Fibroblast of skin of right quadriceps (primary cell): ENCODE measurements around the gene SLC45A1.
"Not testable (repeated sequence)": the region's sequence is repeated elsewhere in the genome, so short reads cannot be mapped to it uniquely, and the experiment has no call there.

ENCODE experiments used
- DNase-seq: peaks from one replicate; pipeline ENCODE4 v3.0.0-alpha.2; 2013

Gene SLC45A1

DNA sequence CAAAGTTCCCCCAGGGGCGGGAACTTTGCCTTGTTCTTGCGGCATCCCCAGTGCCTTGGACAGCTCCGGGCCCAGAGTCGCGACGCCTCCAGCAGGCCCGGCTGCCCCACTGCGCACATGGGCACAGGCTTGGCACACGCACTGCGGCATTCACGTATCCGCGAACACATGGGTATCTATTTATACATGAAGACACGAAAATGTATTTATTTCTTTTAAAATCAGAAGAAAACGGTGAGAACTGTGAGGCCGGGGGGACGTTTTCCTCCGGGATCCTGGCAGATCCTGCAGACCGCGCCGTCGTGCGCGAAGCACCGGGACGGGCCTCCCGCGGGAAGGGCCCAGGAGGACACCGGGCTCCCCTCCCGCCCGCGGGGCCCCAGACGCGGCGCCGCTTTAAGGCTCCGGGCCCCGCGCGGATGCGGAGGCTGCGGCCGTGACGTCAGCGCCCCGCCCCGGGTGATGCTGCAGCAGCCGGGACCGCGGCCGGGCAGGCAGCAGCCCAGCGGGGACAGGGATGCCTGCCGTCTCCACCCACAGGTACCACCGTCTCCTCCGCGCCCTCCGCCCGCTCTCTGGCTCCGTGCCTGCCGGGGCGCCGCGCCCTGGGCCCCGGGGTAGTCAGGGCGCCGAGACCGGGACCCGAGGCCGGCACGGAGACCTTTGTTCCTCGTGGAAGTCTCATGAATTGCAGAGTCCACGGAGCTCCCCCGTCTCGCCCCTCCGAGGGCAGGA is at the start of gene SLC45A1:
TSS of gene SLC45A1 (plus strand) at position 468 of the 735 bp plus-strand sequence. CDS start 6,216 bp downstream, outside the sequence.
- peak; percentile 62 for DNase-seq

DNA sequence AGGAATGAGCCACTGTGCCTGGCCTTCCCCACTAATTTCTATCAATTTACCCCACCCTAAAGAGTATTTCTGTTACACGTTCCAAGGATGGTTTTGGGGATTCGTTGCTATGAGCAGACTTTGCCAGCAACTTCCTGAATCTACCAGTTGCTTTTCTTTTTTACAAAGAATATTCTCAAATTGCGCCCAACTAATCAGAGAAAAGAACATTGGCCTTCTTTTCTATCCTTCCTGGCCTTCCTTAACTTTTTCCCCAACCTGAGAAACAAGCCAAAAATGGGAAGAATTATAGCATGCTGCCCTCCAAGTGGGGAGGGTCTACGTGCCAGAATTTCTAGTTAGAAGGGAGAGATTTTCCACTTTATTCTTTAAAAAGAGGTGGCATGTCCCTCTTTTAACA is 44.9 kb upstream of the SLC45A1 start:
- no peak for DNase-seq

DNA sequence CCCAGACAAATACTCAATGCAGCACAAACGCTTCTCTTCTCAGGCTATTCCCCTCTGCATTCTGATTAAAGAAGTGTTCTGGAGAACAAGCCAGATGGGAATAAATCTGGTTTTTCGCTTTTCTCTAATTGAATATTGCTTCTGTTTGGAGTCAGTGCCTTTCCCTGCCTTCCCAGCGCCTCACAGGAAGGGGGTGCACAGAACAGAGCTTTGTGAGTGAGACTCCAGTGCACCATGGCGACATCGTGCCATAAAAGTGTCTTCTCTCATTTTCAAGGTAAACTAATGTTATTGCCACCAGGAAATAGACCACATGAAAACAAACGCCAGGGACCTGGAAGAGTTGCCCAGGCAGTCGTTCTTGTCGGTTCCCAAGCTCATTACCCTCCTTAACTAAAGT is 43.6 kb upstream of the SLC45A1 start:
- no peak for DNase-seq

DNA sequence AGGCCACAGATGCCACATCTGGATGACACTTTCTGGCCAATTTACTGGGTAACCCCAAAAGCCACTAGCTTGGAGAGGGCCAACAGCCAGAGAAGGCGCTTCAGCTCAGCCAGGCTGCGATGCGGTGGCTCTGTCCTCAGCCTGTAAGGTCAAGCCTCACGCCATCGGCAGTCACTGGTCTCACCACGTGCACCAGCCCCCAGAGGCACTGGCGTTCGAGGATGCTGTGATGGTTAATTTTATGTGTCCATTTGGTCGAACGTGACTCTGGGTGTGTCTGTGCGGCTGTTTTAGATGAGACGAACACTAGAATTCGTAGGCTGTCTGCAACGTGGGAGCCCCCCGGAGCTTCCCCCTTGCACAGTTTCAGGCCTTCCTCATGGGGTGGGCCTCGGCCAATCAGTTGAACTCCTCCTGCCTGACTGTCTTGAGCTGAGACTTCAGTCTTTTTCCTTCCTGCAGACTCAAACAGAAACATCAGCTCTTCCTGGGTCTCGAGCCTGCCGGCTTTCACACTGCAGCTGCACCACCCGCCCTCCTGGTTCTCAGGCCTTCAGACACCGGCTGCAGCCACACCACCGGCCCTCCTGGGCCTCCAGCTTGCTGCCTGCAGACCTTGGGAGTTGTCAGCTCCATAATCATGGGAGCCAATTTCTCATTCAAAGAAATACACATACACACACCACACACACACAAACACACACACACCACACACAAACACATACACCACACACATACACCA is 41.6 kb upstream of the SLC45A1 start:
- DNase-seq, result no peak

DNA sequence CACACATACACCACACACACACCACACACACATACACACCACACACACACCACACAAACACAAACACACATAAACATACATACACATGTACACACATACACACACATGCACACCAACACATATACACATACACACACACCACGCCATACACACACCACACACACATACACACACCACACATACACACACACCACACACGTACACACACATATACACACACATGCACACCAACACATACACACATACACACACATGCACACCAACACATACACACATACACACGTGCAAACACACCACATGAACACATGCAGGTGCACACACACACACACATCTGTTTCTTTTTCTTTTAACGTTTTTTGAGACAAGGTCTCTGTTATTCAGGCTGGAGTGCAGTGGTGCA is 41.0 kb upstream of the SLC45A1 start:
- no peak for DNase-seq

DNA sequence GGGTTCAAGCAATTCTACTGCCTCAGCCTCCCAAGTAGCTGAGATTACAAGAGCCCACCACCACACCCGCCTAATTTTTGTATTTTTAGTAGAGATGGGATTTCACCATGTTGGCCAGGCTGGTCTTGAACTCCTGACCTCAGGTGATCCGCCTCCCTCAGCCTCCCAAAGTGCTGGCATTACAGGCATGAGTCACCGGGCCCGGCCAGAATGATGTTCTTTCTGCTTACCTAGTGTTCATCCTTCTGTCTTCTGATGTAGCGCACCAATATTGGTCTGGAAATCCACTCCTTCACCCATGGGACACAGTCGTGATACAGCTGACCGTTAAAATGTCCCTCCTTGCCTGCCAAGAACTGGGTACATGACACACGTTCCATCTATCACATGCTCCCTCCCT is 39.2 kb upstream of the SLC45A1 start:
- not testable (repeated sequence) for DNase-seq

DNA sequence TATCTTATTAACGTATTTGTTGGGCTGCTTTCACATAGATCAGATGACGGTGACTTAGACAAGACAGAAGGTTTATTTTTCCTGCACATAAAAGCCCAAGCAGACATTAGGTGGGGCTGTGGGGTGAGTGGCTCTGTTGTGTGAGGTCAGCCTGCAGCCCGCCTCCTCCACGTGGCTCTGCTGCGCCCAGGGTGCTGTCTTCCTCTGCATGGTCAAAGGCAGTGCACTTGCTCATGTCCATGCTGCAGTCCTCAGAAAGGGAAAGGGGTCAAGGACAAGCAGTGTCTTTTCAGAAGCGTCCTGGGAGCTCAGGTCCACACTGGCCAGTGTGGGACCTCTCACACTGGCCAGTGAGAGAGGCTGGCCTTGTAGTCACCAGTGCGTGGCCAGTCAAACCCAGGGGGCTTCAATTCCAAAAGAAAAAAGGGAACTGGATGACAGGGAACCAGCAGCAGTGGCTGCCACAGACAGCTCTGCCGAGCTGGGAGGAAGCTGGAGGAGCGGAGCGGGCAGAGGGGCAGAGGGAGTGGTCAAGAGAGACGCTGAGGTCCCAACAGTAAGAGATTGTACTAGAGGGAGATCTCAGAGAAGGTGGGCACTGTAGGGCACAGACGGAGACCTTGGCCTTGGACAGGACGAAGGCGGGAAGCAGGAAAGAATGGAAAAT is 35.9 kb upstream of the SLC45A1 start:
- no peak for DNase-seq

DNA sequence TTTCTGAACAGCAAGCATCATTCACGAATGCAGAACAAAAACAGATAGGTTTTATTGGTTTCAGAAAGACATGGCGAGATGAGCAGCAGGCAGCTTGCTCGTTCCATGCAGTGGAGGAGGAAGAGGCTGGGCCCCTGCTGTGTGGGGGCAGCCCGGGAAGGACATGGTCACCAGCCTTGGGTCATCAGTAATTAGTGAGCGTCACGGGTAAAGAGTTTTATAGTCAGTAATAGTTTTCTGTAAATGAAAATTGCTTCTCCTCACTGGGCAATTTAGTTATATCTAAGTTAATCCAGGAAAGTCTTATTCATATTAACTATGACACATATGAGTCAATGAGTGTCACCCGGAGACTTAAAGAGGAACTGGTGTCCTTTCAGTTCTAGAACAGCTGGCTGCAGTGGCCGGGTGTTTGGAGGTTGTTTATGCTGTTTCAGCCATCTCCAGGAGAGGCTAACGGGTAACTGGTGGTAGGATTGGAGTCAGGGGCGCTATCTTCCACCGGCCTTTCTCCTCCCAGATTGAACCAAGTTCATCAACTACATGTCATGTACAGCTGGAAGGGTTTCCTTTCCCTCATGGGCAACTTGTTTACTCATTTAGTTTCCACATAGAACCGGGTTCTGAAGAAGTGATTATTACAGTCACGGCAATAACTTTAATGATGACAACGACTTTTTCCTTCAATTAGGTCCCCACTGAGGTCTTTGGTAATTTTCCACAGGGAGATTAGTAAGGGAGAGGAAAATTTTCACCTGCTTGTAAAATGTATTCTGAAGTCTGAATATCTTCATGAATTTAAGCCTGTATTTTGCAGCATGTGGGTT is 34.6 kb upstream of the SLC45A1 start:
- DNase-seq, result no peak

DNA sequence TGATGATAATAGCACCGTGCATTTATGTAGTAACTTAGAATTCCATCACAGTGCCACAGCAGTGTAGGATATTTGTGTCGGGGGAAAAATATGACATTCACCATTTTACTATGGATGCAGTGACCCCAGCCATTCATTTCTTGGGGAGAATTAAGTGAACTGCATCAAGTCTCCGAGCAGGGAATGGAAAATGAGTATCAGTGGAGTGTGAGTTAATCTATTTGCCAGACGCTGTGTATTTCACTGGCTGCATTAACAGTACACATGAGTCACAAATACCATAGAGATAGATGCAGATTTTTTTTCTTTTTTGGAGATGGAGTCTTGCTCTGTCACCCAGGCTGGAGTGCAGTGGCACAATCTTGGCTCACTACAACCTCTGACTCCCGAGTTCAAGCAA is 33.8 kb upstream of the SLC45A1 start:
- DNase-seq, result peak; percentile 55

DNA sequence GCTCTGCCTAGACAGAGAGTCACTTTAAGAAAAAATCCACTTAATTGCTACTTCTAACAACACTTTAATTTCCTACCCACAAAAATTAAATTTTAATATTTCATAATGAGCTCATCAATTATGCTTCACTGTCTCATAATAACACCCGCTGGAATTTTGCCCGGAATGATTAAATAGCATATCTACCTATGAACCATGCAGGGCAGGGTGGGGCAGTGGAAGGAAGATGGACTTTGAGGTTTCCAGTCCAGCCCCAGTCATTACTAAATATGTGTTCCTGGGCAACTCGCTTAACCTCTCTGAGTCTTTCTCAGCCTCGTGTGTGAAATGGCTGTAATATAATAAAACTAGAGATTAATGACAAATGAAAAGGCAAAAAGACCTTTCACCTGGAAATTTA is 32.8 kb upstream of the SLC45A1 start:
- no peak for DNase-seq

DNA sequence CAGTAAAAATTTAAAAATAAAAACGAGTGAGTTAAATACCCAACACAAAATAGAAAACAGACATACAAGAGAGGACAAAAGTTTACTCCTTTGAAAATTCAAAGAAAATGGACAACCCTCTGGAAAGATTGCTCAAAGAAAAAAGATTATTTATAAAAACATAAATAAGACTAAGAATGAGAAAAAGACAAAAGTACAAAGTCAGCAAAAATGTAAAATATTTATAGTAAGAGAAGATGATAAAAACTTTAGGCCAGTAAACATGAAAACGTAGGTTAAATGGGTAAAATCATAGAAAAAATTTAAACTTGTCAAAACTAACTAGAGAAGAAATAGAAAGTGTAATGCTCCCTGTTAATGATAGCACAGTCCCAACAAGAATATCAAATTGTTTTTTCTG is 31.9 kb upstream of the SLC45A1 start:
- no peak for DNase-seq

DNA sequence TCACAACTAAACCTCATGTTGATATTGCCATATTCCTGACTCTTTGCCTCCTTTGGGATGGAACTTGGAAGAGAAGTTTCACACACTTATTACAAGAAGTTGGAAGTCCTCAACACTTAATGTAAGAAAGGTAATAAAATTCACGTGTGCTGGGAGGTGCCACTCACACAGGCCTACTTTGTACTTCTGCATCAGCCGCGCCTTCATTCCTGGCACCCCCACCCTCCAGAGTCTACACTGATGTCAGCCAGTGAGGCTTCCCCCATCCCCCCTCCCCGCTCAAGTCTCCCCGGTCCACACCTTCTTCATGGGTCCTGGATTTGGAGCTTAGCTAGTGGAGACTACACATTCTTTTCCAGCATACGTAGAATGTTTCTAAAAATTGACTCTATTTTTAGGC is 24.8 kb upstream of the SLC45A1 start:
- DNase-seq, result peak; percentile 47

DNA sequence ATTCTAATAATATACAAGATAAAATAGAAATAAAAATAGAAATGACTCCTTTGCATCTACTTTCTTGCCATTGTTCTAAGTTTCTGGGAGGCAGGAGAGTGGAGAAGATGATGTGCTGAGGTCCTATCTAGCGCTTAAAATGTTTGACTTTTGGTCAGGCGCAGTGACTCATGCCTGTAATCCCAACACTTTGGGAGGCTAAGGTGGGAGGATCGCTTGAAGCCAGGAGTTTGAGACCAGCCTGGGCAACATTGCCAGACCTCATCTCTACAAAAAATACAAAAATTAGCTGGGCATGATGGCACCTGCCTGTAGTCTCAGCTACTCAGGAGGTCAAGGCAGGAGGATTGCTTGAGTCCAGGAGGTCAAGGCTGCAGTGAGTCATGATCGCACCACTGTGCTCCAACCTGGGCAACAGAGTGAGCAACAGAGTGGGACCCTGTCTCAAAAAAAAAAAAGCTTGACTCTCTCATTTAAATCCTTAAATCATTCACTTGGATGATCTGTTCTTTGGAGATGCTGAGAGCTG is 24.2 kb upstream of the SLC45A1 start:
- DNase-seq, result no peak

DNA sequence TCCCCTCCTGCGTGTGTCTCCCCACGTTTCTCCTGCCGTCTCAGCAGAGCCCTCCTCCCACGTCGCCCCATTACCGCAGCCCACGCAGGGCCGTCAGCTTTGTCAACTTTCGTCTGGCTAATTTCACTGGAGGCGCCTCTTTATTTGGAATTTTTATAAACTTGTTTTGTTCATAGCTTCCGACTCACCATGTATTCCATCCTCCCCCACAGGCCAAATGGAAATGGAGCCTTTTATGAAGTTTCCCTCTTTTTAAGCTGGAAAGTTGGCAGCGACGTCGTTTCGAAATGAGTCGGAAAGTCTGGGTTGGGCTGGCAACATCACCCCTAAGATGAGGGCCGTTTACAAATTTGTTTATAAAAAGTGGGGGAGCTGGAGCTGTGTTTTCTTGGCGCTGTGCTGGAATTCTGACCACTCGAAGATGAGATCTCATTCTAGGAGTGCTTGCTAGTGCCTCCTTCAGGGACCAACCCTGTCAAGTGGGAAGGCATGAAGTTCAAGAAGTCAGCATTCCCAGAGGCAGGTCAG is 23.7 kb upstream of the SLC45A1 start:
- DNase-seq, result no peak

DNA sequence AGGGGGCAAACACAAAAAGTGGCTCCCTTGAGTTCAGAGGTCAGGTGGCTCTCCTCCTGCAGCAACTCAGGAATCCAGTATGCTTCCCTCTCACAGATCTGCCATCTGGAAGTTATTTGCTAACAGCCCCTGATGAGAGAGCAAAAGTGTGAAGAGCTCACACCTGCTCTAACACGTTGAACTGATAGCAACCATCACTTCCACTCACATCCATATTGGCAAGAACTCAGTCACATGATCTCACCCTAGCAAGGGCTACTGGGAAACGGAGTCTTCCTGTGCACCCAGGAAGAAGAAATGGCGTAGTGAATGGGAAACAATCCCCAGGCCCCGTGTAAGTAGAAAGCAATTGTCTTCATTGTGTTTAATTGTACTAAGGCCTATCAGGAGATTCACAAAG is 20.7 kb upstream of the SLC45A1 start:
- no peak for DNase-seq

DNA sequence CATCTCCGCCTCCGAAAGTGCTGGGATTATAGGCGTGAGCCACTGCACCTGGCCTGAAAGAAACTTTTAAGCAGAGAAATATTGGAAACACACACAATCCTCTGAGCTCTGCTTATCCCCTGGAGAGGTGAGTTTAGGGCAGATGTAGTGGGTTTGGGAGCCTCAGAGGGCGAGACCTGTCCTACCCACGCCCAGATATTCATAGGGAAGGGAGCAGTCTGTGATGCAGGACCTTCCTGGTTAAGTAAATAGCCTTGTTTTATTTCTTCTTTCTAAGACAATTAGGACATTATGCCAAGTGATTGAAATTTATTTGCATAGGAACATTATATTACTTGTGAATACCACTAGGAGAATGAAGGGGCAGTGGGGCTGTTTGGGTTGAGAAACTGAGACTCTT is 18.0 kb upstream of the SLC45A1 start:
- no peak for DNase-seq

DNA sequence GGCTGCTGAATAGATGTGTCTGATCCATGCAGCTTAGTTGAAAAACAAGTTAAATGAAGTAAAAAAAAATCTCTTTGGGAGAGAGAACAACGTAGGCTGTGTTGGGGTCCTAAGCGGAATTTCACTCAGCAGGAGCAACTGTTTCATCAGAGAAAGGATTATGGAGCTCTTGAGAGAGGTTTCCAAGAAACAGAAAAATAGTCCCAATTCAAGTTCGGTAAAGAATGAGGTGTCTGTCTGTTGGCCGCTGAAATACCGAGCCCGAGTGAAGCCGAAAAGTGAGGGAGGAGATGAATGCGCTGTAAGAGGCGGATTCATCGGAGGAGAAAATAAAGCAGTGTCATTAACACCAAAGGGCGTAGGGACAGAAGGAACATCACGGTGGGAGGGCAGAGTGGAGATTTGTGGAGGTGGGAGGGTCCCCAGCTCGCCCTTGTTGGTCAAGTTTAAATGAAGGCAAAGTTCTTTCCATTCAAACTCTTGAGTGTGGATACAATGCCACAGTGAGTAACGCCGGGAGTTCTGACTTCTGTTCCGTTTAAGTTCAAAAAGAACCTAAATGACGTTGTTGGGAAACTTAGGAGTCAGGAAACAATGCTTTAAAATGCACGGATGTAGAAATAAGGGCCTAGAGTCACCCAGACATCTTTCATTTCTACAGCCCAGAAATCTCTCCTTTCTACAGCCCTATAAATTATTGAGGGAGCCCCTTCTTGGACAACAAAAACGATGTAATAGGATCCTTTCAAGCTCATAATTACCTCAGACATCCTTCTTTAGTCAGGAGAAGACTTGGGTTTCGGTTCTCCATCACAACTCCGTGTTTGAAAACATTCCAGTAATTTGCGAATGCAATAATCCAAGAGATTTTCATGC is 15.6 kb upstream of the SLC45A1 start:
- DNase-seq, result peak; percentile 13

DNA sequence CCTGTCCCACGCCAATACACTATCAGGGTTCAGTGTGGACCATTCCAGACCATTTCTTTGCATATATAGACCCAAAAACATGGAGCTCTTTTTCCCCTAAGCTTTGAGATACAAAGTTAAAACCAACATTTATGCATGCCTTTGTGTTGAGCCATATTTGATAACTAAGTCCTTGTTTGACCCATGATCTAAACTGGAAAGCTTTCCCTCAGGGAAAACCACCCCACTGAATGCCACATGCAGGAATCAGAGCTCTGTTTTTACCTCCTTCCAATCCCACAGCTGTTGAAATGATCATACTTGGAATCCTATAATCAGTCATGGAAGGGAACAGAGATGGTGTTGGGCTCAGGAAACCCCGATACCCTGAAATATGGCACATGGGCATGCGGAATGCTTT is 14.8 kb upstream of the SLC45A1 start:
- peak; percentile 57 for DNase-seq

DNA sequence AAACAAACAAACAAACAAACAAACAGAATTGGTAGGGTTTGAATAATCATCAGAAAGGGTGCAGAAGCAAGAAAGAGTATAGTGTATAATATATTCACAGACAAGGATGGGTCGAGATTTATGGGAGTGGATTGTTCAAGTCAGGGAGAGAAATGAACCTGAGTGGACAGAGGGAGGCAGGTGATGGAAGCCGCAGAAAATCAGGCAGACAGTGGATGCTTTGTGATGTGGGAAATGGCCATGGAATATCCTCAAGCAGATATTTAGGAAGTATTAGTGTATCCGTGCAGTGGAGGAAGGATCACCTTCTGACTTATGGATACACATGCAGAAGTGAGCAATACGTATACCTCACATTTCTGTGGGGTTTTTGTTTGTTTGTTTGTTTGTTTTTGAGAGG is 14.0 kb upstream of the SLC45A1 start:
- DNase-seq, result no peak

DNA sequence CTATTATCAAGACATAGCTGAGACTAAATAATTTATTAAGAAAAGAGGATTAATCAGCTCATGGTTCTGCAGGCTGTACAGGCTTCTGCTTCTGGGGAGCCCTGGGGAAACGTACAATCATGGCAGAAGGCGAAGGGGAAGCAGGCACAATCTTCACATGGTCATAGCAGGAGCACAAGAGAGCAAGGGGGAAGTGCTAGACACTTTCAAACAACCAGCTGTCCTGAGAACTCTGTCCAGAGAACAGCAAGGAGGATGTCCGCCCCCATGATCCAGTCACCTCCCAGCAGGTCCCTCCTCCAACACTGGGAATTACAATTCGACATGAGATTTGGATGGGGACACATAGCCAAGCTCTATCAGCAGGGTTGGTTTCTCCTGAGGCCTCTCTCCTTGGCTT is 10.3 kb upstream of the SLC45A1 start:
- DNase-seq, result no peak

DNA sequence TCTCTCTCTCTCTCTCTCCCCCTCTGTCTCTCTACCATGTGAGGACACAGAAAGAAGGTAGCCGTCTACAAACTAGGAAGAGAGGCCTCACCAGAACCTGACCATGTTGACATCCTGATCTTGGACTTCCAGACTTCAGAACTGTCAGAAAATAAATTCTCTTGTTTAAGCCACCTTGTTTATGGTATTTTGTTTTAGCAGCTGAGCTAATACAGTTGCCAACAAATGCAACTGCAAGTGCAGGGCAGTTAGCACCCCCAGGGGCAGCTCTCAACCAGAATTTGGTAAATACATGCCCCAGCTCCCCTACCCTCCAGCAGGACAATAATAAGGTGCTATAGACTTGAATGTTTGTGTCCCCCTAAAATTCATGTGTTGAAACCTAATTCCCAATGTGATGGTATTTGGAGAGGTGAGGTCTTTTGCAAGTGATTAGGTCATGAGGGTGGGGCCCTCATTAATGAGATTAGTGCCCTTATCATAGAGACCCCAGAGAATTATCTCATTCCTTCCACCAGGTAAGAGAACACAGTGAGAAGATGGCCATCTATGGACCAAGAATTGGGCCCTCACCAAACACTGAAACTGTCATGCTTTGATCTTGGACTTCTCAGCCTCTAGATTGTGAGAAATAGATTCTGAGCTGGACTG is 6.7 kb upstream of the SLC45A1 start:
- DNase-seq, result no peak
